ENCODE results near the gene UBFD1.

Gene UBFD1

GRCh38 chr16:23564575-23565363, 7.2 kb downstream of the UBFD1 start:
- DNase-seq (ENCODE audit: low spot score): no peak
- no peak for TF ChIP-seq CTCF (IDR thresholded peaks at IDR 0.05; ENCODE audit: borderline replicate concordance, control extremely low read depth, extremely low read depth, insufficient read depth, missing control alignments)
- in situ Hi-C loops (cut with MboI; ENCODE audit: low sequenced_read_pairs, unreplicated experiment): no loop called here

GRCh38 chr16:23566724-23567123, 9.2 kb downstream of the UBFD1 start:
- in situ Hi-C loops (cut with MboI; ENCODE audit: low sequenced_read_pairs, unreplicated experiment): no loop called here
- TF ChIP-seq CTCF (IDR thresholded peaks at IDR 0.05; ENCODE audit: borderline replicate concordance, control extremely low read depth, extremely low read depth, insufficient read depth, missing control alignments): no peak
- DNase-seq (ENCODE audit: low spot score): no peak

GRCh38 chr16:23567602-23568001, 10.1 kb downstream of the UBFD1 start:
- no peak for DNase-seq (ENCODE audit: low spot score)
- in situ Hi-C loops (cut with MboI; ENCODE audit: low sequenced_read_pairs, unreplicated experiment): no loop called here
- no peak for TF ChIP-seq CTCF (IDR thresholded peaks at IDR 0.05; ENCODE audit: borderline replicate concordance, control extremely low read depth, extremely low read depth, insufficient read depth, missing control alignments)

GRCh38 chr16:23570992-23571632, 13.6 kb downstream of the UBFD1 start:
- no peak for TF ChIP-seq CTCF (IDR thresholded peaks at IDR 0.05; ENCODE audit: borderline replicate concordance, control extremely low read depth, extremely low read depth, insufficient read depth, missing control alignments)
- in situ Hi-C loops (cut with MboI; ENCODE audit: low sequenced_read_pairs, unreplicated experiment): no loop called here
- DNase-seq (ENCODE audit: low spot score): peak; percentile 29

- in situ Hi-C loops (cut with MboI; ENCODE audit: low sequenced_read_pairs, unreplicated experiment): no loop called here
- DNase-seq (ENCODE audit: low spot score): no peak
- TF ChIP-seq CTCF (IDR thresholded peaks at IDR 0.05; ENCODE audit: borderline replicate concordance, control extremely low read depth, extremely low read depth, insufficient read depth, missing control alignments): no peak
Measured at GRCh38 chr16:23571895-23572294, 14.4 kb downstream of the UBFD1 start.

- in situ Hi-C loops (cut with MboI; ENCODE audit: low sequenced_read_pairs, unreplicated experiment): no loop called here
- no peak for TF ChIP-seq CTCF (IDR thresholded peaks at IDR 0.05; ENCODE audit: borderline replicate concordance, control extremely low read depth, extremely low read depth, insufficient read depth, missing control alignments)
- DNase-seq (ENCODE audit: low spot score): no peak
Measured at GRCh38 chr16:23572394-23572793, 14.9 kb downstream of the UBFD1 start.

Measured in GM13976 (cell line).